Mucosa of descending colon (tissue), 3 donors: Measurements from ENCODE around the gene REX1BD. TPM values are rescaled to one million over a fixed set of nuclear protein-coding genes. Genes with fewer than 3 reads are reported as not detected.
A peak's percentile ranks its signal among the peaks of the same experiment; 100 is the strongest.

Experiments used
- ATAC-seq: fragments of 200-7000 bp; cut with Tn5 transposase; one replicate; pipeline ENCODE4 v1.9.1; 2020; ENCODE audit warnings: mild to moderate bottlenecking, moderate library complexity
- DNase-seq, 3 donors: peaks; one replicate each; pipeline ENCODE4 v3.0.0-alpha.2; 2020
- H3K36me3 ChIP-seq: fragments of 200-600 bp; one replicate; pipeline ENCODE4 v1.8.0; 2021; ENCODE audit warnings: low read depth, mild to moderate bottlenecking
- H3K4me1 ChIP-seq: fragments of 200-600 bp; one replicate; pipeline ENCODE4 v1.8.0; 2021; ENCODE audit warnings: low read depth, mild to moderate bottlenecking
- H3K4me3 ChIP-seq: fragments of 200-600 bp; one replicate; pipeline ENCODE4 v1.8.0; 2021; ENCODE audit warnings: mild to moderate bottlenecking
- H3K9me3 ChIP-seq: fragments of 200-600 bp; one replicate; pipeline ENCODE4 v1.8.0; 2021; ENCODE audit warnings: mild to moderate bottlenecking
- CTCF ChIP-seq: fragments of 200-600 bp; IDR thresholded peaks from one replicate; pipeline ENCODE4 v1.8.0; 2022; ENCODE audit warnings: antibody characterized with exemption, mild to moderate bottlenecking
- intact Hi-C, 2 donors: fragments of 100-400 bp; cut with DNase I in 1 of 2; cut with micrococcal nuclease in 1 of 2; formaldehyde crosslinking; loops; one replicate each; pipeline versions ENCODE4 v1.11.0 to v1.11.1; 2022; cut with DNase I, micrococcal nuclease
- total RNA-seq, 3 donors: library from RNA; stranded (reverse); fragmentation: NEBNext Ultra II Directional in 2 of 3; extraction: Animal tissue kit (Norgen Biotek cat#: 25700) in 2 of 3; gene quantifications; one replicate each; pipeline versions ENCODE4 v1.2.1 to v1.2.4, GENCODE V29; 2021 to 2023
- donor health status: DM: no; HTN: no; CAD: no; lungs with moderate emphysema.
- donor health status: DM: no; HTN: no; CAD: no.
- donor health status: DM: no; HTN: yes; CAD: no.

The REX1BD gene
- total RNA-seq, 3 donors from 2014 or later, result 48.2 to 55.4 (median 49.3) TPM

DNA sequence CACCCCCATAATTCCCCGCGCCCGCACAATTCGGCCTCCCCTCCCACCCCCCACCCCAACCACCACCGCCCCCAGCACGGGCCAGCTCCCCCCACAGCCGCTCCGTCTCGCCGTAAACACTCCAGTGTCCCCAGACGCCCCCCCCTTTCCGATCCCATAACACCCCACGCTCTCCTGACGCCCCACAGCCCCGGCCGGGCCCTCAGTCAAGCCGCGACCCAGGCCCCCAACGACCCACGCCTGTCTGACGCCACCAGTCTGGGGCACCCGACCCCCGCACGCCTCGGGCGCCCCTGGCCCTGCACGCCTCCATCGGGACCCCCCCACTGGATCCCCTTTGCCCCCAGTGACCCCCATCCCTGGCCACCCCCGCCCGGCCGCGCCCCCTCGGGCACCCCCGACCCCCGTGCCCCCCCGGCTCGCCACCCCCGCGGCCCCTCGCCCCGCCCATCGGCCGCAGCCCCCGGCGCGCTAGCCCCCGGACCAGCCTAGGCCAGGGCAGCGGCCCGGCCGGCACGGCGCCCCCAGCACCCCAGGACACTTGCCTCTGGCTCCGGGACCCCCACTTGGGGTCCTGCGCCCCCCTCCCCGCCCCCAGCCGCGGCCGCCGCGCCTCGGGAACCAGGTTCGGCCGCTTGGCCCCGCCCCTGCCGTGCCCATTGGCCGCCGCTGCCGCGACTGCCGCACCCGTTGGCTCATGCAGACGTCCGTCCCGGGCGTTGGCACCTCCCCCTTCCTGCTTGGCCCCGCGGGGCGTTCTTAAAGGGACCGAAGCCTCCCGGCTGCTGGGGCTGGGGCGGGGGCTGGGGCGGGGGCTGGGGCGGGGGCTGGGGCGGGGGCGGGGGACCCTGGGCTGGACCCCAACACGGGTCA, 45.4 kb upstream of the REX1BD start, which contains the start of gene FKBP8:
Gene FKBP8, minus strand, starts transcription at position 633 of the 873 bp plus-strand sequence. CDS start 1,603 bp downstream, outside the sequence.
- peak; percentile 99 for ATAC-seq
- no peak for TF ChIP-seq CTCF
- intact Hi-C loops, result no loop called here

DNA sequence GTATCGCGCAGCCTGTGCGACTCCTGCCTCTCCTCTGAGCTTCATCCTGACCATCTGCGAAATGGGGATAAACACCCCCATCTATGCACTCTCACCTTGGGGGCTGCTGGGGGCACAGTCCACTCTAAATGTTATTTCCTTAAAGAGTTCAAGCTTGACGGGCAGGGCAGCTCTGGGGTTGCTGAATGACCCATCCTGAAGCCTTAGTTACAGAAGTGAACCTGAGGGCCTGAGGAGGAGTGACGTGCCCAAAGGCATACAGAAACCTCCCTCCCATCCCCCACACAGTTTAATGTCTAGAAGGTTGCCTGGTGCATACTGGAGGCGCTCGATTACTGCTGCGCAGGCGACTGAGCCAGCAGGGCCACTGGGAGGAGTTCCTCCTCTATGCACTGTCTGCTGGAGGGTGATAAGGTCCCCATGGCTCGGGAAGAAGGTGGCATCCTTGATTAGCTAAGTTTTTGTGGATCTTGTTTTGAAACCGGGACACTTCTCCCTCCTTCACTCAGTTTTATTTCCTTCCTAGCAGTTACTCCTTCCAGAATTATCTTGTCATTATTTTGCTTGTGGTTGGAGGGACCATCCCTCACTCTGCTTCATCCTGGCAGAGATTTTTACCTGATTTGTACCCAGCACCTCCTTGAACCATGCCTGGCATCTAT, 44.7 kb upstream of the REX1BD start:
- no peak overlapping the region for H3K4me3 ChIP-seq
- H3K9me3 ChIP-seq, result no peaks in the 10 kb centered on the region
- H3K36me3 ChIP-seq, result no peaks in the 10 kb centered on the region
- ATAC-seq, result peak; percentile 92
- peak; percentile 75 to 88 (median 82) for DNase-seq
- no peak for TF ChIP-seq CTCF
- intact Hi-C loops, result no loop called here
- peaks cover 11% of the 10 kb centered on the region for H3K4me1 ChIP-seq

More for the DNA sequence above, 45.4 kb upstream of the REX1BD start, which contains the start of gene FKBP8:
- Histone ChIP-seq H3K4me1 (peaks cover 11% of the 10 kb centered on the region), H3K4me3 (peak within 1 kb of the TSS; percentile 63), H3K36me3 (no peaks in the 10 kb centered on the region), H3K9me3 (no peaks in the 10 kb centered on the region)
- peak; percentile 96 to 97 (median 96) for DNase-seq

GRCh38 chr19:18551631-18552030, 37.0 kb upstream of the REX1BD start:
- no peak for DNase-seq
- ATAC-seq, result no peak
- no peak for TF ChIP-seq CTCF
- H3K36me3 ChIP-seq, result no peaks in the 10 kb centered on the region
- H3K4me3 ChIP-seq, result no peak overlapping the region
- intact Hi-C loops, result no loop called here
- no peaks in the 10 kb centered on the region for H3K9me3 ChIP-seq
- H3K4me1 ChIP-seq, result no peaks in the 10 kb centered on the region

DNA sequence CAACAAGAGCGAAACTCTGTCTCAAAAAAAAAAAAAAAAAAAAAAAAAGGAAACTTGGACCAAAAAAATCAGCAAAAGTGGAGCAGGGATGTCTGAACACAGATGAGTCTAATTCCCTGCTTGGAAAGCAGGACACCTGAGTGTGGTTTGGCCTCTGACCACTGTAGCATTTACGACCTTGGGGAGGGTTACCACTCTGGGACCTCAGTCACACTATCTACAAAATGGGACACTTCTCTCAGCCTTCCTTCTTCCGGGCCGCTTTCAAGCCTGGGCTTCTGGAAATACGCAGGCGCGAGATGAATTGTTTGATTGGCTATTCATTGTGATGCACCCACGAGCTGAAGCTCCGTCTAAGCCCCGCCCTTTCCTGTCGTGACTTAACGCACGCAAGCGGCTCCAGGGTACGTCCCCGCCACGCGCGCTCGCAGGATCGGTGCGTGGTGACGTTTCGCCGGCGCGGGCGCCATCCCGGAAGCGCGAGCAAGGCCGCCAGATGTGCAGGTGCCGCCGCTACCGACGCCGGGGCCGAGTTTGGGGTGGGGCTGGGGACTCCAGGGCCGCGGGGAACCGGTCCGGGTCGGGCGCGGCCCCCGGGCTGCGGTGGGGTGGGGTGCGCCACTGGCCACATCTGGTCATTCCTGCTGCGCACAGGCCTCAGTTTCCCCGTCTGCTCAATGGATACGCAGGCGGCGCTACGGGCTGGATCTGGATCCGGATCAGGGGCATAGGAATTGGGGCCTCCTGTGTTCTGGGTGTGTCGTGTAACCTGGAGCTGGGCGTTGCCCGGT, 31.0 kb upstream of the REX1BD start, which contains the start of gene KXD1:
Gene KXD1, plus strand, starts transcription at position 460 of the 791 bp plus-strand sequence. CDS start 4,187 bp downstream, outside the sequence.
- peak; percentile 99 for ATAC-seq
- no peaks in the 10 kb centered on the region for H3K9me3 ChIP-seq
- H3K4me3 ChIP-seq, result peak within 1 kb of the TSS; percentile 62
- intact Hi-C loops, result no loop called here
- no peaks in the 10 kb centered on the region for H3K36me3 ChIP-seq
- peaks cover 6% of the 10 kb centered on the region for H3K4me1 ChIP-seq
- peak; percentile 96 to 99 (median 99) for DNase-seq
- no peak for TF ChIP-seq CTCF

DNA sequence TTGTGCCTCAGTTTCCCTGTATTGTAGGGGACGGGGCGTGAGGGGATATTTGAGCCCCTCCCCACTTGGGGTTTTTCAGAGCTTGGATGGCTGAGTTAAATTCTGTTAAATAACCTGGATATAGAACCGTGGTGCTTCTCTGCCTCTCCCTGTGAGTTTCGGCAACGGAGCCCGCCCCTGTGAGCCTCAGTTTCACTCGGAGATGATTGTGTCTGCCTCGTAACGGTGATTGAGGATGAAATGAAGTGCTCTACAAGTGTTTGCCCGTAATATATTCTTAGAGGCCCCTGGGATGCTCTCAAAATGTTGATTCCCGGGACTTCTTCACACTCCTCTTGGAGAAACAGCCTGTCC, 30.4 kb upstream of the REX1BD start:
- peak overlapping the region; percentile 62 for H3K4me3 ChIP-seq
- no peaks in the 10 kb centered on the region for H3K9me3 ChIP-seq
- no peak for DNase-seq
- TF ChIP-seq CTCF, result no peak
- peaks cover 6% of the 10 kb centered on the region for H3K4me1 ChIP-seq
- intact Hi-C loops, result no loop called here
- H3K36me3 ChIP-seq, result no peaks in the 10 kb centered on the region
- peak; percentile 4 for ATAC-seq
